ENCODE results near the gene IFNE.
"Not testable (repeated sequence)": the region's sequence is repeated elsewhere in the genome, so short reads cannot be mapped to it uniquely, and the experiment has no call there.

Gene IFNE

DNA sequence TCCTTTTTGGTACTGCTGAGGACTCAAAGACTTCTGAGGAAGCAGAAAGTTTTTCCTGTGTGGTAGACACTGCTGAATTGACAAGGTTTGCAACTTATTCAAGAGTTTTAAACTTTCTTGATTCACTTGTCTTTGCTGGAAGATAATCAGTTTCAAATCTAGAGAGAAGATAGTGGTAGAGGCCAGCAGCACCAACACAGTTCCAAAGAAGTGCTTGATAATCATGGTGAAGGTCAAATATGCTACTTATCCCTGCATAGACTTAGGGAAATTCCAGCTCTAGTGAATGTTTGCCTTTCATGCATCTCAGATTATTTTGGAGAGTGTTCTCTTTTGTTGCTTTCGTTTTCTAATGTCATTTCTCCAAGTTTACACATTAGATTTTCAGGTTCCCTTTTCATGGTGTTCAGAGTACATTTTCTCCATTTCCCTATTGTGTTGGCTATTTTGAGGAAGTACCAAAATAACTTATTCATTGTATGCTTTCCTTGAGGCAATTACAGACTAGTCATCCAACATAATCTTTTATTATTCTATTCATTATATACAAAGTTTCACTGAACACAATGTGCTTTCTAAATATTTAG lies 550 bp downstream of the IFNE start:
- DNase-seq, result no peak

GRCh38 chr9:21479152-21479702 lies 2.9 kb downstream of the IFNE start:
- DNase-seq, result no peak

DNA sequence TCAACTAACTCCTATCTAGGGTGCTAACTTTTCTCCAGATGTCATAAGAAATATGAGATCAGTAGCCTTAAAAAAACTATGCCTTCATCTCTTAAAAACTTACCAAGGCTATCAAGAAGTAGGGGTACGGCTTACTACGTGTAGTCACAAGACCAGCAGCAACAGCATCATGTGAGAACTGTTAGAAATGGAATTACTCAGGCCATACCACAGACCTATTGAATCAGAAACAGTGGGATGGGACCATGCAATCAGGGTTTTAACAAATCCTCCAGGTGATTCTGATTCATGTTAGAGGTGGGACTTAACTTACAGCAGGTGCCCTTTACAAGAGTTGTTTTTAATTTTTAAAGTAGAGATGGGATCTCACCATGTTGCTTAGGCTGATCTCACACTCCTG lies 4.6 kb downstream of the IFNE start:
- DNase-seq, result no peak

- DNase-seq, result no peak
Observed at GRCh38 chr9:21473236-21473635, 8.9 kb downstream of the IFNE start.

- DNase-seq, result no peak
Observed at GRCh38 chr9:21470126-21470525, 12.0 kb downstream of the IFNE start.

- DNase-seq, result peak; percentile 30
Observed at GRCh38 chr9:21465859-21466518, 16.1 kb downstream of the IFNE start.

DNA sequence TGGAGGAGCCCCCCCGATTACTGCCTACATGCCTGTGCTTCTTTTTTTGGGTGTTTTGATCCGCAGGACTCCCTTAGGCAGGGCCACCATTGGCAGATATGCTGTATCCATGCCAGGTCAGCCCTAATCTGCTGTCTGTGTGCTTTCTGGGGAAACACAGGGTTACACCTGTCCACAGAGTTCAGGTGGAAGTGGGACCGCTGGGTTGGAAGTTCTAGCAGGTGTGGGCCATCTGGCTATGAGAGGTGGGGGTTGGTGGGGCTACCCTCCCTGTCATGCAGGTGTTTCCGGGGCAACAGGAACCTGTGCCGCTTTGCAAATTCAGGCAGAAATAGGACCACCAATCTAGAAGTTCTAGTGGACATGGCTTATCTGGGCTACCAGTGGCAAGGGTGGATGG lies 17.0 kb downstream of the IFNE start:
- no peak for DNase-seq

DNA sequence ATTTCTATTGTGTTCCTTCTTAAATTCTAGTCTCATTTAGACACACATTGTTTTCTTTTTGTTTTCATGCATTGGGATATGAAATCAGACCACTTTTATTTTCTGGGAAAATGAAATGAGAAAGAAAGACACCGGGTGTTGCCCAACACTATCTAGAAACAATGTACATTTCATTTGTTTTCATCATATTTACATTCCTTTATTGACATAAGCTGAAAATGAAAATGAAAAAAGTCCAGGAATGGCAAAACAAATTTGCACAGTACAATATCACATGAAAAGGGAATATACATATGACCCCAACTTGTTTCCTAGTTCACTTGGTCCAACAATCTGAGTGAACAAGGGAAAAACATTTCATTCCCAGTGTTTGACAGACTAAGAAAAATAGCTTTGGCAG lies 20.7 kb downstream of the IFNE start:
- no peak for DNase-seq

GRCh38 chr9:21455320-21455719 lies 26.8 kb downstream of the IFNE start:
- peak; percentile 18 for DNase-seq

- DNase-seq, result no peak
Observed at GRCh38 chr9:21454149-21454548, 28.0 kb downstream of the IFNE start.

DNA sequence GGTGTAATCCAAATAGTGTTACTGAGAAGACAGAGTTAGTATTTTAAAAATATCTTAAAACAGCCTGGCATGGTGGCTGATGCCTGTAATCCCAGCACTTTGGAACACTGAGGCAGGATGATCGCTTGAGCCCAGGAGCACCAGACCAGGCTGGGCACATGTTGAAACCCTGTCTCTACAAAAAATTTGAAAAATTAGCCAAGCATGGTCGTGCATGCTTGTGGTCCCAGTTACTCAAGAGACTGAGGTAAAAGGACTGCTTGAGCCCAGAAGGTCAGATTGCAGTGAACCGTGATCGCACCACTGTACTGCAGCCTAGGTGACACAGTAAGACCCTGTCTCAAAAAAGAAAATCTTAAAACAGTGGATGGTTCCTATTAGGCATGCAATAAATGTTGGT lies 29.4 kb downstream of the IFNE start:
- no peak for DNase-seq

- DNase-seq, result no peak
Observed at GRCh38 chr9:21450733-21451394, 31.2 kb downstream of the IFNE start.

DNA sequence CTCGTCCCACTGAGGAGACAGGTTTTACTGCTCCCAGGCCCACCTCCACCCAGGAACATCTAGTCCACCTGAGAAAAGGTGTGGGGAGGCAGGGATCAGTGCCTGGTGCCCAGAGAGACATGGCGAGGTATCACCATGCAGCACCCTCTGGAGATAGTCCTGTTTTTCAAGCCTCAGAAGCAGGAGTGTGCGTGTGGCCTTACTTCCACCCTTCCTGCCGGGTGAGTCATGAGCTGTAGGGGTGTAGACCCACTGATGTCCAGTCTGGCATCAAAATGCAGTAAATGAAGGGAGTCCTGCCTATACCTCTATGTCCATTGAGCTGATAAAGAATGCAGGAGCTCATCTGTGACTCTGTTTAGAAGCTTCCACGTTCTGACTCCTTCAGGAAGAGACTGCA lies 32.8 kb downstream of the IFNE start:
- not testable (repeated sequence) for DNase-seq

DNA sequence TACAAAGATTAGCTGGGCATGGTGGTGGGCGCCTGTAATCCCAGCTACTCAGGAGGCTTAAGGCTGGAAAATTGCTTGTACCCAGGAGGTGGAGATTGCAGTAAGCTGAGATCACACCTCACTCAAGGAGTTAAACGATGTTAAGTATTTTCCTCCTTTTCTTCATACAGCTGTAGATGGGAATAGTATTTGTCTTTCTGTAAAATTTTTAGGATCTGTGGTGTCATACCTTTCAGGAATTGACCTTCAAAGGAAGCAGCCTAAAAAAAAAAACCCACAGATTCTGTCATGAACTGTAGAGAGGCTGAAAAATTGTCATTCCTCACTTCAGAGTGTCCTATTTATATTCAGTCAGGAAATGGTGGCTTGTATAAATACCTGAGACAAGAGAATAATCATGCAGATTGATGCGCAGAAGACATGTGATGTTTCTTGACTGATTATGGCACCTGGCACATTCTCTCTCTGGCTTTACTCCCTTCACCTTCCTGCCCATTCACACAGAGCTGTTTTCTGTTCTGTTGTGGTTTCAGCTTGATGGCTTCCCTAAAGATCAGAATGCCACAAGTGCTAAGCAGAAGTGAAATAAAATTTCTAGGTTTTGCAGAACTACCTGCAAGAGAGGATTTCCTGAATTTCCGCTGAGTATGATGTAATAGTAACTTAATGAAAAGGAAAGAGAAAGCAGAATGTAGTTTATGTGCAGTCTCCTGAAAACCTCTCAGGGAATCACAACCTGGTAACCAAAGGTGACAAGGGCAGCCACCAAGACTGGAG lies 38.1 kb downstream of the IFNE start:
- no peak for DNase-seq

DNA sequence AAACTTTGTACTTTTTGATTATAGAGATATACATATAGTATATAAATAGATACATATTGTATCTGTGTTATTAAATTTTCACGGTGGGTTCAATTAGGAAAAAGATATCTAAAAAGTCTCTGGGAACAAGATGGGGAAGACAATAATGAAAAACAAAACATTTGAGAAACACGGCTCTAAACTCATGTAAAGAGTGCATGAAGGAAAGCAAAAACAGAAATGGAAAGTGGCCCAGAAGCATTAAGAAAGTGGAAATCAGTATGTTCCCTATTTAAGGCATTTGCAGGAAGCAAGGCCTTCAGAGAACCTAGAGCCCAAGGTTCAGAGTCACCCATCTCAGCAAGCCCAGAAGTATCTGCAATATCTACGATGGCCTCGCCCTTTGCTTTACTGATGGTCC lies 42.0 kb downstream of the IFNE start, which contains the start of gene IFNA1:
Gene IFNA1 (plus strand): TSS at position 301 of the 400 bp plus-strand sequence. CDS start 69 bp downstream, at position 370.
- no peak for DNase-seq

DNA sequence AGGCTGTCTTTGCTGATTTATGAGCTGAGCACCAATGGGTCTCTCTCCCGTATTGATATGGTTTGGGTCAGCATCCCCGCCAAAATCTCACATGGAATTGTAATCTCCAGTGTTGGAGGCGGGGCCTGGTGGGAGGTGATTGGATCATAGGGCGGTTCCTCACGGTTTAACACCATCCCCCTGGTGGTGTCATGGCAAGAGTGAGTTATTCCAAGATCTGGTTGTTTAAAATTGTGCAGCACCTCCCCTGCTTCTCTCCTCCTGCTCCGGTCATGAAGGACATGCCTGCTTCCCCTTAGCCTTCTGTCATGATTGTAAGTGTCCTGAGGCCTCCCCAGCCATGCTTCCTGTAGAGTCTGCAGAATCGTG lies 47.1 kb downstream of the IFNE start:
- not testable (repeated sequence) for DNase-seq

GRCh38 chr9:21434202-21435014 lies 47.7 kb downstream of the IFNE start:
- DNase-seq, result peak; percentile 64

DNA sequence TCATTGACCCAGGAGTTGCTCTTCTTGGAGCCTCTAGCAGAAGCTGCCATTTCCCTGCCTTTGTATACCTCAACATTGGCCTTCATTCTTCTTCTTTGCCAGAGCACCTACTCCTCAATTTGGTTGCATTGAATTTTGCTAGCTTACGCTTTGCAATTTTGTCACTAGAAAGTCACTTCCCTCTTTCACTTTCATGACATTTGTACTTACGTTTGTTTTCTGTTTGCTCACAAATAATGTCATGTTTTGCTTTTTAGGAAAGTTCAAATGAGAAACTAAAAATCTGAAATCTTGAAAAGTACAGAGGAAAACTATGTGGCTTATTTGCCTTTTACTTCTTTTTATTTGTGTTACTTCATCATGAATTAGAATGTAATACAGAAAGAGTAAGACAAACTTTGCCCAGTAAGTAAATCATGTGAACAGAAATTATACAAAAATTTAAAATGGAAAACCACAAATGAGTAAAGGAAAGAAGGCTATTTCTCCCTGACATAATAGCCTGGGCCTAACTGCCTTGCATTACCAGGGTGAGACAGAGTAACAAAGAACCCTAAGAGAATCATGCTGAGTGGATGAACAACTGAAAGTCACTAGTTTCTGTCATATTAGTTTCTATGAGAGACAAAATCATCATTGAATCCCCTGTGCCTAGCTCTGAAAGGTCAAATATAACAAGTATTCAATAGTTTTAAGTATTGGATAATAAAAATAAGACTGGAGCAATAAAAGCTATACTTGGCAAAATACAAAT lies 49.3 kb downstream of the IFNE start:
- DNase-seq, result no peak

Measured in stimulated activated CD4-positive, alpha-beta T cell treated with anti-CD3 and anti-CD28 coated beads, Interleukin-4, amount 100 ng/mL, for 24 hours (primary cell).